Kidney (tissue), 14 donors: ENCODE measurements around the gene NEIL1. TPM values are rescaled to one million over a fixed set of nuclear protein-coding genes. Genes with fewer than 3 reads are reported as not detected.
"Not testable (repeated sequence)": the region's sequence is repeated elsewhere in the genome, so short reads cannot be mapped to it uniquely, and the experiment has no call there.

ENCODE experiments used
- DNase-seq, 5 donors: peaks; one replicate each; pipeline ENCODE4 v3.0.0-alpha.2; 2013 to 2020
- FAIRE-seq: peaks from 2 replicates; lab custom pipeline; 2012; peaks lifted over from hg19 to GRCh38; lab: Jason Lieb, UNC
- H3K27ac ChIP-seq, 2 donors: one replicate each; pipeline ENCODE4 v1.7.0; 2013; ENCODE audit warnings: low read depth in 2 of 2, low read length in 2 of 2, inconsistent platforms in 1 of 2
- H3K27me3 ChIP-seq: one replicate; pipeline ENCODE4 v1.7.1; 2013; ENCODE audit warnings: low read length, inconsistent platforms; ENCODE audit not compliant: control insufficient read depth, insufficient read depth
- H3K36me3 ChIP-seq, 3 donors: one replicate each; pipeline versions ENCODE4 v1.7.0 to v1.7.1; 2013; ENCODE audit warnings: low read length in 3 of 3, control low read depth in 1 of 3, inconsistent platforms in 1 of 3; ENCODE audit not compliant: insufficient read depth in 3 of 3, control insufficient read depth in 2 of 3
- H3K4me1 ChIP-seq, 3 donors: one replicate each; pipeline versions ENCODE4 v1.7.0 to v1.7.1; 2013; ENCODE audit warnings: low read length in 3 of 3, inconsistent platforms in 1 of 3, low read depth in 1 of 3; ENCODE audit not compliant: control insufficient read depth in 2 of 3, insufficient read depth in 2 of 3
- H3K4me3 ChIP-seq, 3 donors: one replicate each; pipeline versions ENCODE4 v1.7.0 to v1.8.1; 2013; ENCODE audit warnings: low read length in 3 of 3, control low read depth in 1 of 3, inconsistent platforms in 1 of 3
- H3K9ac ChIP-seq, 3 donors: one replicate each; pipeline versions ENCODE4 v1.7.0 to v1.7.1; 2013; ENCODE audit warnings: low read length in 3 of 3, control low read depth in 1 of 3, inconsistent platforms in 1 of 3
- H3K9me3 ChIP-seq, 3 donors: one replicate each; pipeline versions ENCODE4 v1.7.0 to v1.7.1; 2013; ENCODE audit warnings: low read length in 3 of 3, control low read depth in 1 of 3, inconsistent platforms in 1 of 3; ENCODE audit not compliant: control insufficient read depth in 2 of 3, insufficient read depth in 1 of 3
- intact Hi-C: fragments of 100-400 bp; cut with DNase I; formaldehyde crosslinking; loops from one replicate; pipeline ENCODE4 v1.11.1; 2022
- polyA plus RNA-seq: library from polyadenylated mRNA; stranded (reverse); fragments of 350-450 nt; fragmentation: Illumina TruSeq; extraction: RNeasy Lipid Tissue Mini Kit (QIAGEN cat#74804); gene quantifications from one replicate; pipeline ENCODE4 v1.2.3, GENCODE V29; 2014; ENCODE audit warnings: low read depth, low replicate concordance; ENCODE audit not compliant: insufficient read depth
- total RNA-seq: library from RNA; stranded (reverse); fragmentation: NEBNext Ultra II Directional; extraction: Animal tissue kit (Norgen Biotek cat#: 25700); gene quantifications from one replicate; pipeline ENCODE4 v1.2.1, GENCODE V29; 2021
- TF ChIP-seq, protein P1 (sequence below): IDR thresholded peaks from 3 replicates; pipeline ENCODE4 v1.5.1; 2012; ENCODE audit warnings: mild to moderate bottlenecking, moderate library complexity, borderline replicate concordance; ENCODE audit not compliant: insufficient read depth; ENCODE audit errors: extremely low read depth
- donor health status: control.
- donor health status: control.
- donor health status: control.
- donor health status: control.
- donor health status: control.
- donor health status: DM: yes; HTN: yes; CAD: no.
- donor health status: Normal renal cell carcinoma (clear cell type).

The NEIL1 gene
- total and polyA plus RNA-seq, 2 donors from 2014 or later, result 22.6 to 42.9 TPM

GRCh38 chr15:75302318-75302717 is 44.5 kb upstream of the NEIL1 start:
- Histone ChIP-seq H3K9me3 (no peaks in the 10 kb centered on the region), H3K27ac (no peak overlapping the region), H3K27me3 (no peaks in the 10 kb centered on the region), H3K9ac (no peak overlapping the region), H3K4me3 (no peak overlapping the region), H3K4me1 (no peaks in the 10 kb centered on the region), H3K36me3 (no peaks in the 10 kb centered on the region)
- FAIRE-seq (no peak), DNase-seq (no peak)
- TF ChIP-seq, protein P1, sequence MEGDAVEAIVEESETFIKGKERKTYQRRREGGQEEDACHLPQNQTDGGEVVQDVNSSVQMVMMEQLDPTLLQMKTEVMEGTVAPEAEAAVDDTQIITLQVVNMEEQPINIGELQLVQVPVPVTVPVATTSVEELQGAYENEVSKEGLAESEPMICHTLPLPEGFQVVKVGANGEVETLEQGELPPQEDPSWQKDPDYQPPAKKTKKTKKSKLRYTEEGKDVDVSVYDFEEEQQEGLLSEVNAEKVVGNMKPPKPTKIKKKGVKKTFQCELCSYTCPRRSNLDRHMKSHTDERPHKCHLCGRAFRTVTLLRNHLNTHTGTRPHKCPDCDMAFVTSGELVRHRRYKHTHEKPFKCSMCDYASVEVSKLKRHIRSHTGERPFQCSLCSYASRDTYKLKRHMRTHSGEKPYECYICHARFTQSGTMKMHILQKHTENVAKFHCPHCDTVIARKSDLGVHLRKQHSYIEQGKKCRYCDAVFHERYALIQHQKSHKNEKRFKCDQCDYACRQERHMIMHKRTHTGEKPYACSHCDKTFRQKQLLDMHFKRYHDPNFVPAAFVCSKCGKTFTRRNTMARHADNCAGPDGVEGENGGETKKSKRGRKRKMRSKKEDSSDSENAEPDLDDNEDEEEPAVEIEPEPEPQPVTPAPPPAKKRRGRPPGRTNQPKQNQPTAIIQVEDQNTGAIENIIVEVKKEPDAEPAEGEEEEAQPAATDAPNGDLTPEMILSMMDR, result no peak
- intact Hi-C loops, result no loop called here

GRCh38 chr15:75302753-75303152 is 44.1 kb upstream of the NEIL1 start:
- H3K36me3 ChIP-seq, H3K4me1 ChIP-seq, intact Hi-C loops, DNase-seq, H3K27me3 ChIP-seq, H3K9me3 ChIP-seq, FAIRE-seq, H3K27ac ChIP-seq, H3K9ac ChIP-seq, H3K4me3 ChIP-seq: not testable (repeated sequence)

GRCh38 chr15:75306188-75306587 is 40.7 kb upstream of the NEIL1 start:
- no peak for FAIRE-seq
- no peaks in the 10 kb centered on the region for H3K4me1 ChIP-seq
- no peak for DNase-seq
- TF ChIP-seq, protein P1, result no peak
- no peak overlapping the region for H3K27ac ChIP-seq
- H3K4me3 ChIP-seq, result no peak overlapping the region
- no peak overlapping the region for H3K9ac ChIP-seq
- H3K9me3 ChIP-seq, result no peaks in the 10 kb centered on the region
- intact Hi-C loops, result no loop called here
- no peaks in the 10 kb centered on the region for H3K36me3 ChIP-seq
- peaks cover 2% of the 10 kb centered on the region for H3K27me3 ChIP-seq

- Histone ChIP-seq H3K36me3 (no peaks in the 10 kb centered on the region), H3K4me1 (no peaks in the 10 kb centered on the region), H3K9ac (no peak overlapping the region), H3K27ac (no peak overlapping the region), H3K4me3 (no peak overlapping the region), H3K27me3 (peaks cover 2% of the 10 kb centered on the region), H3K9me3 (no peaks in the 10 kb centered on the region)
- DNase-seq (peak in 4 of 5 donors; percentile 48 to 67 (median 64)), FAIRE-seq (no peak)
- intact Hi-C loops, result no loop called here
- TF ChIP-seq, protein P1, result peak; percentile 35
Observed at GRCh38 chr15:75307778-75308390, 39.0 kb upstream of the NEIL1 start.
